IMR-90 (cell line): ENCODE data around the gene MFAP2.

Source experiments
- CEBPB ChIP-seq: IDR thresholded peaks from 2 replicates; pipeline ENCODE4 v1.6.1; 2012; ENCODE audit warnings: low read depth, low read length, improper control_type of control experiment
- CTCF ChIP-seq: conservative IDR thresholded peaks from 2 replicates; pipeline ENCODE4 v1.5.1; 2012; ENCODE audit warnings: mild to moderate bottlenecking, low read depth, low read length, improper control_type of control experiment
- ELK1 ChIP-seq: fragments of 150-350 bp; IDR thresholded peaks from 2 replicates; pipeline ENCODE4 v1.6.1; 2016; ENCODE audit warnings: low read depth, mild to moderate bottlenecking, low read length, moderate library complexity, borderline replicate concordance
- FOS ChIP-seq: fragments of 150-350 bp; IDR thresholded peaks from 2 replicates; pipeline ENCODE4 v1.6.1; 2016; ENCODE audit warnings: low read depth, low read length
- MAZ ChIP-seq: IDR thresholded peaks from 2 replicates; pipeline ENCODE4 v1.6.1; 2012; ENCODE audit warnings: low read depth, mild to moderate bottlenecking, low read length, improper control_type of control experiment, moderate library complexity, borderline replicate concordance
- MXI1 ChIP-seq: IDR thresholded peaks from 2 replicates; pipeline ENCODE4 v1.6.1; 2012; ENCODE audit warnings: low read depth, mild to moderate bottlenecking, low read length, moderate library complexity, borderline replicate concordance
- NFE2L2 ChIP-seq: fragments of 150-350 bp; IDR thresholded peaks from 2 replicates; pipeline ENCODE4 v1.6.1; 2016; ENCODE audit warnings: low read depth, mild to moderate bottlenecking, low read length
- POLR2A ChIP-seq: IDR thresholded peaks from 2 replicates; pipeline ENCODE4 v1.6.1; 2012; ENCODE audit warnings: mild to moderate bottlenecking, low read depth, low read length
- RAD21 ChIP-seq: IDR thresholded peaks from 2 replicates; pipeline ENCODE4 v1.6.1; 2012; ENCODE audit warnings: low read length, improper control_type of control experiment
- RCOR1 ChIP-seq: IDR thresholded peaks from 2 replicates; pipeline ENCODE4 v1.6.1; 2012; ENCODE audit warnings: mild to moderate bottlenecking, low read length, improper control_type of control experiment; ENCODE audit not compliant: insufficient replicate concordance
- RFX5 ChIP-seq: IDR thresholded peaks from 2 replicates; pipeline ENCODE4 v1.8.0; 2012; ENCODE audit warnings: low read depth, mild to moderate bottlenecking, low read length, moderate library complexity
- SMC3 ChIP-seq: fragments of 150-350 bp; IDR thresholded peaks from 2 replicates; pipeline ENCODE4 v1.6.1; 2016; ENCODE audit warnings: low read depth, mild to moderate bottlenecking, antibody characterized with exemption, low read length, moderate library complexity
- USF2 ChIP-seq: fragments of 150-350 bp; IDR thresholded peaks from 2 replicates; pipeline ENCODE4 v1.6.1; 2017; ENCODE audit warnings: mild to moderate bottlenecking, antibody characterized with exemption, low read length, low read depth

- TF ChIP-seq CTCF = no peak
- TF ChIP-seq ELK1 = no peak
- no peak for TF ChIP-seq POLR2A
- no peak for TF ChIP-seq RFX5
- no peak for TF ChIP-seq USF2
- TF ChIP-seq RAD21 = no peak
- no peak for TF ChIP-seq SMC3
- no peak for TF ChIP-seq CEBPB
- TF ChIP-seq RCOR1 = no peak
- TF ChIP-seq MAZ = no peak
- TF ChIP-seq NFE2L2 = no peak
- no peak for TF ChIP-seq FOS
- TF ChIP-seq MXI1 = no peak
These were observed 22.7 kb downstream of the MFAP2 start for GRCh38 chr1:16957731-16958130.
